IMR-90 (cell line): Measurements from ENCODE around the gene ARHGAP8. TPM values are rescaled to one million over a fixed set of nuclear protein-coding genes. Genes with fewer than 3 reads are reported as not detected.

ENCODE experiments used
- ATAC-seq: fragments of 200-7000 bp; cut with Tn5 transposase; 2 replicates; pipeline ENCODE4 v1.9.1; 2020; ENCODE audit warnings: low read depth, mild to moderate bottlenecking, moderate library complexity
- BruUV-seq: library from RNA; stranded (reverse); fragments of 400-500 nt; replicated peaks from 2 replicates; lab custom pipeline; 2021; lab: Mats Ljungman, UMichigan
- CTCF ChIA-PET: fragments of 300-600 bp; formaldehyde crosslinking; extraction: SDS; loops from one replicate; lab custom pipeline; 2021; ENCODE audit warnings: antibody characterized with exemption; lab: Yijun Ruan, JAX
- POLR2A ChIA-PET: fragments of 300-600 bp; sonication (Branson Sonifier 250); formaldehyde crosslinking; loops from one replicate; lab custom pipeline; 2022; ENCODE audit warnings: antibody characterized with exemption; ENCODE audit not compliant: unreplicated experiment; lab: Charles Lee
- DNase-seq: peaks from one replicate; pipeline ENCODE4 v3.0.0; 2013
- H2AFZ ChIP-seq: replicated peaks from 2 replicates; pipeline ENCODE3; 2013; ENCODE audit warnings: low read length, mild to moderate bottlenecking; ENCODE audit not compliant: poor library complexity
- H2AK5ac ChIP-seq: 2 replicates; pipeline ENCODE4 v1.6.1; 2013; ENCODE audit warnings: low read depth, low read length, inconsistent platforms
- H2AK9ac ChIP-seq: replicated peaks from 2 replicates; pipeline ENCODE3; 2013; ENCODE audit warnings: mild to moderate bottlenecking, low read depth, low read length, moderate library complexity; ENCODE audit not compliant: poor library complexity
- H2BK120ac ChIP-seq: 2 replicates; pipeline ENCODE4 v1.6.1; 2013; ENCODE audit warnings: low read depth, low read length, inconsistent platforms
- H2BK15ac ChIP-seq: 3 replicates; pipeline ENCODE4 v1.6.1; 2013; ENCODE audit warnings: low read depth, low read length, inconsistent platforms
- H2BK20ac ChIP-seq: 2 replicates; pipeline ENCODE4 v1.6.1; 2013; ENCODE audit warnings: low read depth, mild to moderate bottlenecking, inconsistent platforms, low read length, moderate library complexity
- H2BK5ac ChIP-seq: 2 replicates; pipeline ENCODE4 v1.6.1; 2013; ENCODE audit warnings: mild to moderate bottlenecking, low read depth, low read length, inconsistent platforms; ENCODE audit not compliant: poor library complexity, severe bottlenecking
- H3K14ac ChIP-seq: replicated peaks from 2 replicates; pipeline ENCODE4 v1.6.1; 2013; ENCODE audit warnings: low read depth, low read length, inconsistent platforms
- H3K18ac ChIP-seq: 2 replicates; pipeline ENCODE4 v1.6.1; 2013; ENCODE audit warnings: low read depth, low read length, control low read depth
- H3K23ac ChIP-seq: 2 replicates; pipeline ENCODE4 v1.6.1; 2013; ENCODE audit warnings: low read depth, low read length, inconsistent platforms
- H3K27ac ChIP-seq: 2 replicates; pipeline ENCODE4 v1.5.1; 2013; ENCODE audit warnings: mild to moderate bottlenecking, control low read depth, low read length; ENCODE audit not compliant: insufficient read depth
- H3K27me3 ChIP-seq: 2 replicates; pipeline ENCODE4 v1.6.1; 2013; ENCODE audit warnings: low read length; ENCODE audit not compliant: control insufficient read depth, insufficient read depth
- H3K36me3 ChIP-seq: 2 replicates; pipeline ENCODE4 v1.6.1; 2013; ENCODE audit warnings: low read length, mixed read lengths; ENCODE audit not compliant: control insufficient read depth, insufficient read depth
- H3K4ac ChIP-seq: 2 replicates; pipeline ENCODE4 v1.6.1; 2013; ENCODE audit warnings: low read depth, low read length, inconsistent platforms
- H3K4me1 ChIP-seq: 2 replicates; pipeline ENCODE4 v1.6.1; 2013; ENCODE audit warnings: low read length, mixed read lengths; ENCODE audit not compliant: control insufficient read depth, insufficient read depth
- H3K4me2 ChIP-seq: 2 replicates; pipeline ENCODE4 v1.6.1; 2013; ENCODE audit warnings: low read depth, mild to moderate bottlenecking, control low read depth, low read length, moderate library complexity
- H3K4me3 ChIP-seq: 2 replicates; pipeline ENCODE4 v1.5.1; 2013; ENCODE audit warnings: low read depth, mild to moderate bottlenecking, control low read depth, low read length, moderate library complexity; ENCODE audit not compliant: insufficient read depth
- H3K56ac ChIP-seq: 2 replicates; pipeline ENCODE4 v1.6.1; 2013; ENCODE audit warnings: low read length, inconsistent platforms; ENCODE audit not compliant: insufficient read depth; ENCODE audit errors: extremely low read depth
- H3K79me1 ChIP-seq, 2 experiments: 2 replicates each; pipeline ENCODE4 v1.6.1; 2013; ENCODE audit warnings: low read length in 2 of 2, inconsistent platforms in 1 of 2, low read depth in 1 of 2
- H3K9ac ChIP-seq: 2 replicates; pipeline ENCODE4 v1.6.1; 2013; ENCODE audit warnings: low read depth, low read length, control low read depth
- H3K9me1 ChIP-seq: 2 replicates; pipeline ENCODE4 v1.6.1; 2013; ENCODE audit warnings: low read length, inconsistent platforms; ENCODE audit not compliant: insufficient read depth
- H3K9me3 ChIP-seq: 2 replicates; pipeline ENCODE4 v1.6.1; 2013; ENCODE audit warnings: low read length; ENCODE audit not compliant: control insufficient read depth, insufficient read depth
- H4K20me1 ChIP-seq: 2 replicates; pipeline ENCODE4 v1.6.1; 2013; ENCODE audit warnings: low read length, inconsistent platforms; ENCODE audit not compliant: insufficient read depth
- H4K5ac ChIP-seq: 2 replicates; pipeline ENCODE4 v1.6.1; 2013; ENCODE audit warnings: mild to moderate bottlenecking, low read depth, low read length, control low read depth
- H4K8ac ChIP-seq, 2 experiments: 2 replicates each; pipeline ENCODE4 v1.6.1; 2013; ENCODE audit warnings: low read depth in 2 of 2, low read length in 2 of 2, control low read depth in 1 of 2, inconsistent platforms in 1 of 2
- H4K91ac ChIP-seq: 2 replicates; pipeline ENCODE4 v1.6.1; 2013; ENCODE audit warnings: low read depth, low read length, inconsistent platforms; ENCODE audit not compliant: insufficient read depth
- CHD1 ChIP-seq: IDR thresholded peaks from 2 replicates; pipeline ENCODE4 v1.6.1; 2012; ENCODE audit warnings: low read depth, low read length, improper control_type of control experiment
- CTCF ChIP-seq: conservative IDR thresholded peaks from 2 replicates; pipeline ENCODE4 v1.5.1; 2012; ENCODE audit warnings: mild to moderate bottlenecking, low read depth, low read length, improper control_type of control experiment
- FOS ChIP-seq: fragments of 150-350 bp; IDR thresholded peaks from 2 replicates; pipeline ENCODE4 v1.6.1; 2016; ENCODE audit warnings: low read depth, low read length
- MXI1 ChIP-seq: IDR thresholded peaks from 2 replicates; pipeline ENCODE4 v1.6.1; 2012; ENCODE audit warnings: low read depth, mild to moderate bottlenecking, low read length, moderate library complexity, borderline replicate concordance
- SMC3 ChIP-seq: fragments of 150-350 bp; IDR thresholded peaks from 2 replicates; pipeline ENCODE4 v1.6.1; 2016; ENCODE audit warnings: low read depth, mild to moderate bottlenecking, antibody characterized with exemption, low read length, moderate library complexity
- WGBS, 2 experiments: methylation state at CpG; one replicate each; pipeline versions ENCODE4 v1.1.5 to v1.1.7; 2013; ENCODE audit warnings: missing lambda C conversion rate in 2 of 2; ENCODE audit not compliant: insufficient read length in 1 of 2; ENCODE audit errors: extremely low coverage in 2 of 2; 5-methylcytosine and 5-hydroxymethylcytosine counted together
- dilution Hi-C: fragments of 300-500 bp; cut with HindIII; formaldehyde crosslinking; loops from one replicate; pipeline ENCODE4 v1.14.3; 2018; ENCODE audit warnings: low sequenced_read_pairs; ENCODE audit not compliant: unreplicated experiment
- in situ Hi-C: fragments of 300-500 bp; cut with MboI; formaldehyde crosslinking; loops from 3 replicates; pipeline ENCODE4 v1.14.3; 2019; ENCODE audit warnings: low sequenced_read_pairs, inconsistent platforms, mixed read lengths
- intact Hi-C: fragments of 100-400 bp; cut with micrococcal nuclease; formaldehyde crosslinking; loops from 2 replicates; pipeline ENCODE4 v1.10.0; 2022
- polyA plus RNA-seq, 3 experiments: library from polyadenylated mRNA; depleted of rRNA; stranded (reverse); fragments of >200 nt; gene quantifications; 2 replicates each; pipeline ENCODE4 v1.2.3, GENCODE V29; 2012; ENCODE audit warnings: low replicate concordance in 1 of 3
- total RNA-seq: library from RNA; depleted of rRNA; stranded (reverse); fragments of >200 nt; gene quantifications from 2 replicates; pipeline ENCODE4 v1.2.3, GENCODE V29; 2012

ARHGAP8 gene
- total and polyA plus RNA-seq, 2 of the 4 experiments (the other 2 are of a cell fraction): 0.18 to 0.21 TPM

GRCh38 chr22:44802956-44803355, 50.6 kb downstream of the ARHGAP8 start:
- no peaks in the 10 kb centered on the region for H3K9me1 ChIP-seq
- H3K23ac ChIP-seq: no peak overlapping the region
- TF ChIP-seq SMC3 (no peak), FOS (no peak), MXI1 (no peak), CHD1 (no peak), CTCF (no peak)
- no peak overlapping the region for H4K5ac ChIP-seq
- in situ Hi-C loops: no loop called here
- dilution Hi-C loops: no loop called here
- no peak overlapping the region for H2BK15ac ChIP-seq
- no peaks in the 10 kb centered on the region for H4K20me1 ChIP-seq
- ChIA-PET POLR2A (no interaction called here), CTCF (no interaction called here)
- no peak overlapping the region for H2BK5ac ChIP-seq
- ATAC-seq: no peak
- no peaks in the 10 kb centered on the region; the same call in 1 of the 2 replicates for H3K9me3 ChIP-seq
- H3K9ac ChIP-seq: no peak overlapping the region
- no peak overlapping the region for H3K4ac ChIP-seq
- H4K91ac ChIP-seq: no peak overlapping the region
- H2BK20ac ChIP-seq: no peak overlapping the region
- no peak overlapping the region for H3K27ac ChIP-seq
- no peaks in the 10 kb centered on the region for H3K4me1 ChIP-seq
- no peak overlapping the region for H3K18ac ChIP-seq
- no TSS peak for BruUV-seq
- H3K4me3 ChIP-seq: no peak overlapping the region
- H2AK9ac ChIP-seq: no peak overlapping the region
- no peak overlapping the region for H2AFZ ChIP-seq
- H4K8ac ChIP-seq: no peak overlapping the region
- DNase-seq: no peak
- H3K14ac ChIP-seq: no peak overlapping the region
- H2BK120ac ChIP-seq: no peak overlapping the region
- WGBS, 2 experiments: 60% methylated on average over 2 of the region's 6 CpGs; no CpG with 5 or more reads in 1 of the 2 experiments
- H3K36me3 ChIP-seq: no peaks in the 10 kb centered on the region
- peaks cover 55% of the 10 kb centered on the region for H3K27me3 ChIP-seq
- H3K56ac ChIP-seq: no peak overlapping the region
- no peak overlapping the region for H2AK5ac ChIP-seq
- intact Hi-C loops: no loop called here
- no peaks in the 10 kb centered on the region for H3K79me1 ChIP-seq
- no peak overlapping the region for H3K4me2 ChIP-seq
